IMR-90 (cell line): ENCODE data around the gene EGFR. TPM values are rescaled to one million over a fixed set of nuclear protein-coding genes. Genes with fewer than 3 reads are reported as not detected.

ENCODE experiments used
- ATAC-seq: fragments of 200-7000 bp; cut with Tn5 transposase; 2 replicates; pipeline ENCODE4 v1.9.1; 2020; ENCODE audit warnings: low read depth, mild to moderate bottlenecking, moderate library complexity
- BruUV-seq: library from RNA; stranded (reverse); fragments of 400-500 nt; replicated peaks from 2 replicates; lab custom pipeline; 2021; lab: Mats Ljungman, UMichigan
- CTCF ChIA-PET: fragments of 300-600 bp; formaldehyde crosslinking; extraction: SDS; loops from one replicate; lab custom pipeline; 2021; ENCODE audit warnings: antibody characterized with exemption; lab: Yijun Ruan, JAX
- POLR2A ChIA-PET: fragments of 300-600 bp; sonication (Branson Sonifier 250); formaldehyde crosslinking; loops from one replicate; lab custom pipeline; 2022; ENCODE audit warnings: antibody characterized with exemption; ENCODE audit not compliant: unreplicated experiment; lab: Charles Lee
- DNase-seq: peaks from one replicate; pipeline ENCODE4 v3.0.0; 2013
- H2AFZ ChIP-seq: replicated peaks from 2 replicates; pipeline ENCODE3; 2013; ENCODE audit warnings: low read length, mild to moderate bottlenecking; ENCODE audit not compliant: poor library complexity
- H2AK5ac ChIP-seq: 2 replicates; pipeline ENCODE4 v1.6.1; 2013; ENCODE audit warnings: low read depth, low read length, inconsistent platforms
- H2AK9ac ChIP-seq: replicated peaks from 2 replicates; pipeline ENCODE3; 2013; ENCODE audit warnings: mild to moderate bottlenecking, low read depth, low read length, moderate library complexity; ENCODE audit not compliant: poor library complexity
- H2BK120ac ChIP-seq: 2 replicates; pipeline ENCODE4 v1.6.1; 2013; ENCODE audit warnings: low read depth, low read length, inconsistent platforms
- H2BK15ac ChIP-seq: 3 replicates; pipeline ENCODE4 v1.6.1; 2013; ENCODE audit warnings: low read depth, low read length, inconsistent platforms
- H2BK20ac ChIP-seq: 2 replicates; pipeline ENCODE4 v1.6.1; 2013; ENCODE audit warnings: low read depth, mild to moderate bottlenecking, inconsistent platforms, low read length, moderate library complexity
- H2BK5ac ChIP-seq: 2 replicates; pipeline ENCODE4 v1.6.1; 2013; ENCODE audit warnings: mild to moderate bottlenecking, low read depth, low read length, inconsistent platforms; ENCODE audit not compliant: poor library complexity, severe bottlenecking
- H3K14ac ChIP-seq: replicated peaks from 2 replicates; pipeline ENCODE4 v1.6.1; 2013; ENCODE audit warnings: low read depth, low read length, inconsistent platforms
- H3K18ac ChIP-seq: 2 replicates; pipeline ENCODE4 v1.6.1; 2013; ENCODE audit warnings: low read depth, low read length, control low read depth
- H3K23ac ChIP-seq: 2 replicates; pipeline ENCODE4 v1.6.1; 2013; ENCODE audit warnings: low read depth, low read length, inconsistent platforms
- H3K27ac ChIP-seq: 2 replicates; pipeline ENCODE4 v1.5.1; 2013; ENCODE audit warnings: mild to moderate bottlenecking, control low read depth, low read length; ENCODE audit not compliant: insufficient read depth
- H3K27me3 ChIP-seq: 2 replicates; pipeline ENCODE4 v1.6.1; 2013; ENCODE audit warnings: low read length; ENCODE audit not compliant: control insufficient read depth, insufficient read depth
- H3K36me3 ChIP-seq: 2 replicates; pipeline ENCODE4 v1.6.1; 2013; ENCODE audit warnings: low read length, mixed read lengths; ENCODE audit not compliant: control insufficient read depth, insufficient read depth
- H3K4ac ChIP-seq: 2 replicates; pipeline ENCODE4 v1.6.1; 2013; ENCODE audit warnings: low read depth, low read length, inconsistent platforms
- H3K4me1 ChIP-seq: 2 replicates; pipeline ENCODE4 v1.6.1; 2013; ENCODE audit warnings: low read length, mixed read lengths; ENCODE audit not compliant: control insufficient read depth, insufficient read depth
- H3K4me2 ChIP-seq: 2 replicates; pipeline ENCODE4 v1.6.1; 2013; ENCODE audit warnings: low read depth, mild to moderate bottlenecking, control low read depth, low read length, moderate library complexity
- H3K4me3 ChIP-seq: 2 replicates; pipeline ENCODE4 v1.5.1; 2013; ENCODE audit warnings: low read depth, mild to moderate bottlenecking, control low read depth, low read length, moderate library complexity; ENCODE audit not compliant: insufficient read depth
- H3K56ac ChIP-seq: 2 replicates; pipeline ENCODE4 v1.6.1; 2013; ENCODE audit warnings: low read length, inconsistent platforms; ENCODE audit not compliant: insufficient read depth; ENCODE audit errors: extremely low read depth
- H3K79me1 ChIP-seq, 2 experiments: 2 replicates each; pipeline ENCODE4 v1.6.1; 2013; ENCODE audit warnings: low read length in 2 of 2, inconsistent platforms in 1 of 2, low read depth in 1 of 2
- H3K9ac ChIP-seq: 2 replicates; pipeline ENCODE4 v1.6.1; 2013; ENCODE audit warnings: low read depth, low read length, control low read depth
- H3K9me1 ChIP-seq: 2 replicates; pipeline ENCODE4 v1.6.1; 2013; ENCODE audit warnings: low read length, inconsistent platforms; ENCODE audit not compliant: insufficient read depth
- H3K9me3 ChIP-seq: 2 replicates; pipeline ENCODE4 v1.6.1; 2013; ENCODE audit warnings: low read length; ENCODE audit not compliant: control insufficient read depth, insufficient read depth
- H4K20me1 ChIP-seq: 2 replicates; pipeline ENCODE4 v1.6.1; 2013; ENCODE audit warnings: low read length, inconsistent platforms; ENCODE audit not compliant: insufficient read depth
- H4K5ac ChIP-seq: 2 replicates; pipeline ENCODE4 v1.6.1; 2013; ENCODE audit warnings: mild to moderate bottlenecking, low read depth, low read length, control low read depth
- H4K8ac ChIP-seq, 2 experiments: 2 replicates each; pipeline ENCODE4 v1.6.1; 2013; ENCODE audit warnings: low read depth in 2 of 2, low read length in 2 of 2, control low read depth in 1 of 2, inconsistent platforms in 1 of 2
- H4K91ac ChIP-seq: 2 replicates; pipeline ENCODE4 v1.6.1; 2013; ENCODE audit warnings: low read depth, low read length, inconsistent platforms; ENCODE audit not compliant: insufficient read depth
- FOS ChIP-seq: fragments of 150-350 bp; IDR thresholded peaks from 2 replicates; pipeline ENCODE4 v1.6.1; 2016; ENCODE audit warnings: low read depth, low read length
- WGBS, 2 experiments: methylation state at CpG; one replicate each; pipeline versions ENCODE4 v1.1.5 to v1.1.7; 2013; ENCODE audit warnings: missing lambda C conversion rate in 2 of 2; ENCODE audit not compliant: insufficient read length in 1 of 2; ENCODE audit errors: extremely low coverage in 2 of 2; 5-methylcytosine and 5-hydroxymethylcytosine counted together
- dilution Hi-C: fragments of 300-500 bp; cut with HindIII; formaldehyde crosslinking; loops from one replicate; pipeline ENCODE4 v1.14.3; 2018; ENCODE audit warnings: low sequenced_read_pairs; ENCODE audit not compliant: unreplicated experiment
- in situ Hi-C: fragments of 300-500 bp; cut with MboI; formaldehyde crosslinking; loops from 3 replicates; pipeline ENCODE4 v1.14.3; 2019; ENCODE audit warnings: low sequenced_read_pairs, inconsistent platforms, mixed read lengths
- intact Hi-C: fragments of 100-400 bp; cut with micrococcal nuclease; formaldehyde crosslinking; loops from 2 replicates; pipeline ENCODE4 v1.10.0; 2022
- polyA plus RNA-seq, 3 experiments: library from polyadenylated mRNA; depleted of rRNA; stranded (reverse); fragments of >200 nt; gene quantifications; 2 replicates each; pipeline ENCODE4 v1.2.3, GENCODE V29; 2012; ENCODE audit warnings: low replicate concordance in 1 of 3
- total RNA-seq: library from RNA; depleted of rRNA; stranded (reverse); fragments of >200 nt; gene quantifications from 2 replicates; pipeline ENCODE4 v1.2.3, GENCODE V29; 2012
- TF ChIP-seq, protein P1 (sequence below): fragments of 150-350 bp; IDR thresholded peaks from 2 replicates; pipeline ENCODE4 v1.6.1; 2016; ENCODE audit warnings: low read depth, mild to moderate bottlenecking, low read length, moderate library complexity, borderline replicate concordance

The EGFR gene
- total and polyA plus RNA-seq, 2 of the 4 experiments (the other 2 are of a cell fraction): 36.9 to 60.4 TPM

GRCh38 chr7:55083206-55083605 lies 64.4 kb downstream of the EGFR start:
- Histone ChIP-seq H2BK5ac (no peak overlapping the region), H2AK5ac (no peak overlapping the region), H3K9me3 (no peaks in the 10 kb centered on the region), H3K36me3 (peaks cover 9% of the 10 kb centered on the region), H3K9ac (no peak overlapping the region), H3K4me1 (peaks cover 42% of the 10 kb centered on the region), H3K4me2 (no peak overlapping the region), H3K14ac (no peak overlapping the region), H4K5ac (no peak overlapping the region), H3K18ac (no peak overlapping the region), H2BK20ac (peak overlapping the region; percentile 20; the same call in 1 of the 2 replicates), H3K27ac (no peak overlapping the region), H3K56ac (no peak overlapping the region), H3K9me1 (peaks cover 49% of the 10 kb centered on the region), H3K23ac (no peak overlapping the region), H4K91ac (no peak overlapping the region), H2BK120ac (no peak overlapping the region), H3K79me1 (peaks cover 49 to 91% of the 10 kb centered on the region in 2 experiments), H2BK15ac (no peak overlapping the region), H2AFZ (no peak overlapping the region), H3K4me3 (no peak overlapping the region), H4K20me1 (peaks cover 39% of the 10 kb centered on the region; the same call in 1 of the 2 replicates), H3K4ac (0 out of 2 replicates have a peak overlapping the region, but pooled peaks have one; percentile 5), H2AK9ac (no peak overlapping the region), H3K27me3 (no peaks in the 10 kb centered on the region), H4K8ac (no peak overlapping the region)
- no TSS peak for BruUV-seq
- dilution Hi-C loops: no loop called here
- ATAC-seq: no peak
- in situ Hi-C loops: no loop called here
- peak; percentile 70 for DNase-seq
- intact Hi-C loops: no loop called here
- 95% methylated on average over 5 of the region's 7 CpGs; no CpG with 5 or more reads in 1 of the 2 experiments for WGBS, 2 experiments
- ChIA-PET POLR2A (no interaction called here), CTCF (no interaction called here)
- TF ChIP-seq, protein P1, sequence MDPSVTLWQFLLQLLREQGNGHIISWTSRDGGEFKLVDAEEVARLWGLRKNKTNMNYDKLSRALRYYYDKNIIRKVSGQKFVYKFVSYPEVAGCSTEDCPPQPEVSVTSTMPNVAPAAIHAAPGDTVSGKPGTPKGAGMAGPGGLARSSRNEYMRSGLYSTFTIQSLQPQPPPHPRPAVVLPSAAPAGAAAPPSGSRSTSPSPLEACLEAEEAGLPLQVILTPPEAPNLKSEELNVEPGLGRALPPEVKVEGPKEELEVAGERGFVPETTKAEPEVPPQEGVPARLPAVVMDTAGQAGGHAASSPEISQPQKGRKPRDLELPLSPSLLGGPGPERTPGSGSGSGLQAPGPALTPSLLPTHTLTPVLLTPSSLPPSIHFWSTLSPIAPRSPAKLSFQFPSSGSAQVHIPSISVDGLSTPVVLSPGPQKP: no peak
- 0 out of 2 replicates have a peak, but pooled peaks have one; percentile 28 for TF ChIP-seq FOS
